Transverse colon (tissue), 4 donors: ENCODE data around the gene CDON. TPM values are rescaled to one million over a fixed set of nuclear protein-coding genes. Genes with fewer than 3 reads are reported as not detected.
A peak's percentile ranks its signal among the peaks of the same experiment; 100 is the strongest.
"Not testable (repeated sequence)": the region's sequence is repeated elsewhere in the genome, so short reads cannot be mapped to it uniquely, and the experiment has no call there.

Experiments used
- DNase-seq: peaks from one replicate; pipeline ENCODE4 v3.0.0-alpha.2; 2019
- H3K27ac ChIP-seq, 4 donors: fragments of 200-600 bp; sonication (generic); 2 replicates each; pipeline ENCODE4 v1.5.1; 2016 to 2018; ENCODE audit warnings: inconsistent platforms in 4 of 4
- H3K27me3 ChIP-seq: fragments of 200-600 bp; sonication (generic); 2 replicates; pipeline ENCODE4 v1.5.1; 2017; ENCODE audit warnings: inconsistent platforms
- H3K36me3 ChIP-seq, 4 donors: fragments of 200-600 bp; sonication (generic); 2 replicates each; pipeline ENCODE4 v1.5.1; 2017 to 2019; ENCODE audit warnings: inconsistent platforms in 4 of 4
- H3K4me1 ChIP-seq, 4 donors: fragments of 200-600 bp; sonication (generic); 2 replicates each; pipeline ENCODE4 v1.5.1; 2017 to 2020; ENCODE audit warnings: inconsistent platforms in 4 of 4
- H3K4me3 ChIP-seq, 4 donors: fragments of 200-600 bp; sonication (generic); 1 replicate in 1 of 4; 2 replicates in 3 of 4; pipeline versions ENCODE4 v1.5.1 to v1.6.1; 2017 to 2019; ENCODE audit warnings: inconsistent platforms in 4 of 4
- H3K9me3 ChIP-seq, 2 donors: fragments of 200-600 bp; sonication (generic); 2 replicates each; pipeline ENCODE4 v1.5.1; 2017 to 2019; ENCODE audit warnings: inconsistent platforms in 2 of 2
- EP300 ChIP-seq: sonication (generic); formaldehyde crosslinking; IDR thresholded peaks from one replicate; pipeline ENCODE4 v1.6.1; 2017; ENCODE audit warnings: antibody characterized with exemption, low read depth
- POLR2A ChIP-seq: fragments of 450-650 bp; IDR thresholded peaks from one replicate; pipeline ENCODE4 v1.6.1; 2016; ENCODE audit warnings: antibody characterized with exemption, mild to moderate bottlenecking, moderate library complexity
- POLR2AphosphoS5 ChIP-seq, 3 donors: sonication (generic); formaldehyde crosslinking; IDR thresholded peaks; one replicate each; pipeline ENCODE4 v1.6.1; 2016; ENCODE audit warnings: antibody characterized with exemption in 3 of 3
- WGBS, 2 donors: methylation state at CpG; one replicate each; pipeline ENCODE4 v1.1.5; 2018; ENCODE audit warnings: low coverage in 1 of 2; 5-methylcytosine and 5-hydroxymethylcytosine counted together
- in situ Hi-C, 4 donors: fragments of 200-750 bp; cut with MboI; loops; one replicate each; pipeline versions ENCODE4 v1.15.0 to v1.15.1; 2017; ENCODE audit warnings: low sequenced_read_pairs in 3 of 4, low pct_ligation_motif_present in 1 of 4, low pct_unique_long_range_greater_than_20kb in 1 of 4
- intact Hi-C: fragments of 100-400 bp; cut with DNase I; formaldehyde crosslinking; loops from one replicate; pipeline ENCODE4 v1.15.1; 2023; ENCODE audit warnings: low total_unique reads
- total RNA-seq, 4 donors: library from RNA; depleted of rRNA; stranded (reverse); fragments of >200 nt; gene quantifications; one replicate each; pipeline ENCODE4 v1.1.0, GENCODE V29; 2016
- TF ChIP-seq, protein P1 (sequence below), 5 experiments: fragments of 200-600 bp in 3 of 5; fragments of 450-650 bp in 2 of 5; sonication (generic) in 3 of 5; IDR thresholded peaks; 1 replicate in 2 of 5; 2 replicates in 3 of 5; pipeline ENCODE4 v1.5.1; 2016 to 2017; ENCODE audit warnings: antibody characterized with exemption in 5 of 5, inconsistent platforms in 3 of 5, mild to moderate bottlenecking in 2 of 5, moderate library complexity in 1 of 5

CDON gene
- total RNA-seq, 4 donors from 2014 or later, result 7.6 to 31.0 (median 9.9) TPM

DNA sequence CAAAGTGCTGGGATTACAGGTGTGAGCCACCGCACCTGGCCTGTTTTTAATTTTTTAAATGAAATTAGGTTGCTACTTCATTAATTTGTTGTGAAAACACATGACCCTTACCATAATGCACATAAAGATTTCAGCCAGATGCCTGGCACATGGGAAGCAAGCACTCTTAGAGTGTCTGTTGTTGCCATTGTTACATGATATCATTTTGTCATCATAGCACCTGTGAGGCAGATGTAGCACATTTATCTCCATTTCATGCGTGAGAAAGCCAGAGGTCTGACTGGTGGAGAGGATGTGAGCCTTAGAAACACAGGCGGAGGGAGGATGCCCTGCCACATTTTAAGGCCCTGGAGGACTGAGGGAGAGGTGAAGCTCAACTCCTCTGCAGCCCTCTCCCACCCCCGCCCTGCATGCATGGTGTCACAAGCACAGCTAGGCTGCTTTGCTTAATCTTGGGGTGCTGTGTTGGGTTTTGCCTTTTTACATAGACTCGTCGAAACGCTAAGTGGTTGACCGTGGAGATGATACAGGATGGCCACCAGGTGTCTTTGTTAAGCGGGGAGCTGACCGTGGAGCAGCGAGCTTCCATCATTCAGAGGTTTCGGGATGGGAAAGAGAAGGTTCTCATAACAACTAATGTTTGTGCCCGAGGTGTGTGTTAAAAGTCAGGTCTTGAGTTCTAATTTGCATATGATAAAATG, 144.4 kb downstream of the CDON start:
- Histone ChIP-seq H3K36me3 (no peaks in the 10 kb centered on the region), H3K4me3 (no peak overlapping the region), H3K4me1 (peaks cover 0 to 26% (median 9%) of the 10 kb centered on the region in 4 donors), H3K9me3 (no peaks in the 10 kb centered on the region), H3K27me3 (peaks cover 10% of the 10 kb centered on the region), H3K27ac (no peak overlapping the region)
- TF ChIP-seq EP300 (no peak), POLR2A (no peak), POLR2AphosphoS5 (IDR thresholded peaks at IDR 0.05) (no peak)
- TF ChIP-seq, protein P1, sequence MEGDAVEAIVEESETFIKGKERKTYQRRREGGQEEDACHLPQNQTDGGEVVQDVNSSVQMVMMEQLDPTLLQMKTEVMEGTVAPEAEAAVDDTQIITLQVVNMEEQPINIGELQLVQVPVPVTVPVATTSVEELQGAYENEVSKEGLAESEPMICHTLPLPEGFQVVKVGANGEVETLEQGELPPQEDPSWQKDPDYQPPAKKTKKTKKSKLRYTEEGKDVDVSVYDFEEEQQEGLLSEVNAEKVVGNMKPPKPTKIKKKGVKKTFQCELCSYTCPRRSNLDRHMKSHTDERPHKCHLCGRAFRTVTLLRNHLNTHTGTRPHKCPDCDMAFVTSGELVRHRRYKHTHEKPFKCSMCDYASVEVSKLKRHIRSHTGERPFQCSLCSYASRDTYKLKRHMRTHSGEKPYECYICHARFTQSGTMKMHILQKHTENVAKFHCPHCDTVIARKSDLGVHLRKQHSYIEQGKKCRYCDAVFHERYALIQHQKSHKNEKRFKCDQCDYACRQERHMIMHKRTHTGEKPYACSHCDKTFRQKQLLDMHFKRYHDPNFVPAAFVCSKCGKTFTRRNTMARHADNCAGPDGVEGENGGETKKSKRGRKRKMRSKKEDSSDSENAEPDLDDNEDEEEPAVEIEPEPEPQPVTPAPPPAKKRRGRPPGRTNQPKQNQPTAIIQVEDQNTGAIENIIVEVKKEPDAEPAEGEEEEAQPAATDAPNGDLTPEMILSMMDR (IDR thresholded peaks at IDR 0.05), result no peak
- DNase-seq, result no peak
- intact Hi-C loops, result no loop called here
- in situ Hi-C loops, result no loop called here
- WGBS, 2 donors, result 92 to 93% methylated on average over 8 to 13 of the region's 13 CpGs

DNA sequence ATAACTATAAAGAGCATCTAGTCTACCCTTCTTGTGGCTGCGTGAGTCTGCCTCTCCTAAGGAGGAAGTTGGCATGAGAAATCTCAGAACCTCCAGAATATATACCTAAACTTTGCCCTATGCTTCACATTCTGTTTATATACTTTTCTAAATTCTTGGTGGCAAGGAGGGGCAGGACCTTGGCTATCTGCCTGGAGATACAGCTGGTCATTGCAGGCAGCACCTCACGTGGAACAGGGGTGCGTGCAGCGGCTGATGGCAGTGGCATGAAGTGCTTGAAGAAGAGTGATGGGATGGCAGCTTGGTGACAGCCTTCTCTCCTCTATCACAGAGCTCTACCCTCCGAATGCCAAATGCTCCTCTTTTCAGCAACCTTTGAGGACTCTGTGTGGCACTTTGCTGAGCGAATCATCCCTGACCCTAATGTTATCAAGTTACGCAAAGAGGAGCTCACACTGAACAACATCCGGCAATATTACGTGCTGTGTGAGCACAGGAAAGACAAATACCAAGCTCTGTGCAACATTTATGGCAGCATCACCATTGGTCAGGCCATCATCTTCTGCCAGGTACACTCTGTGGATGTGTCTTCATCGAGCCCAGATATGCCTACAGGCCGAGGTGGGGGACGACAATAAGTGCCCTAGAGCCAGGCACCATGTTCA, 145.9 kb downstream of the CDON start:
- DNase-seq, result peak; percentile 82
- 48 to 61% methylated on average over 3 to 12 of the region's 12 CpGs for WGBS, 2 donors
- H3K4me3 ChIP-seq, result no peak overlapping the region
- no peaks in the 10 kb centered on the region for H3K36me3 ChIP-seq
- H3K4me1 ChIP-seq, result peaks cover 0 to 26% (median 9%) of the 10 kb centered on the region in 4 donors
- TF ChIP-seq POLR2AphosphoS5 (IDR thresholded peaks at IDR 0.05), result peak in 2 of 3 donors; percentile 29 to 42
- no peak for TF ChIP-seq POLR2A
- no peak for TF ChIP-seq EP300
- H3K9me3 ChIP-seq, result no peaks in the 10 kb centered on the region
- peak overlapping the region; percentile 43 to 62 (median 50) for H3K27ac ChIP-seq
- in situ Hi-C loops, result no loop called here
- intact Hi-C loops, result no loop called here
- peaks cover 10% of the 10 kb centered on the region for H3K27me3 ChIP-seq

DNA sequence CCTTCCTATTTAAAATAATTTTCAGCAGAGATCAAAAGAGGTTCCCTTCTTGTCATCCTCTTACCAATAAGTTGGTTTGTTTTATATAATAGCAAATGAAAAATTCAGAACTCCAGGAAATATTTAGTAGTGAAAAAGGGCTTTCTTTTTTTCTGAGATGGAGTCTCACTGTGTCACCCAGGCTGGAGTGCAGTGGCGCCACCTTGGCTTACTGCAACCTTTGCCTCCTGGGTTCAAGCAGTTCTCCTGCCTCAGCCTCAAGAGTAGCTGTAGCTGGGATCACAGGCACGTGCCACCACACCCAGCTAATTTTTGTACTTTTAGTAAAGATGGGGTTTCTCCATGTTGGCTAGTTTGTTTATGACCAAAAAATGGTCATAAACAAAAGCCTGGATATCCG, 148.1 kb downstream of the CDON start:
- in situ Hi-C loops, H3K36me3 ChIP-seq, intact Hi-C loops, DNase-seq, H3K4me3 ChIP-seq, H3K27ac ChIP-seq, H3K9me3 ChIP-seq: not testable (repeated sequence)
- WGBS, 2 donors, result 80 to 83% methylated on average over 1 to 3 of the region's 3 CpGs
- Histone ChIP-seq H3K27me3 (peaks cover 16% of the 10 kb centered on the region), H3K4me1 (peaks cover 0 to 23% (median 7%) of the 10 kb centered on the region in 4 donors)

DNA sequence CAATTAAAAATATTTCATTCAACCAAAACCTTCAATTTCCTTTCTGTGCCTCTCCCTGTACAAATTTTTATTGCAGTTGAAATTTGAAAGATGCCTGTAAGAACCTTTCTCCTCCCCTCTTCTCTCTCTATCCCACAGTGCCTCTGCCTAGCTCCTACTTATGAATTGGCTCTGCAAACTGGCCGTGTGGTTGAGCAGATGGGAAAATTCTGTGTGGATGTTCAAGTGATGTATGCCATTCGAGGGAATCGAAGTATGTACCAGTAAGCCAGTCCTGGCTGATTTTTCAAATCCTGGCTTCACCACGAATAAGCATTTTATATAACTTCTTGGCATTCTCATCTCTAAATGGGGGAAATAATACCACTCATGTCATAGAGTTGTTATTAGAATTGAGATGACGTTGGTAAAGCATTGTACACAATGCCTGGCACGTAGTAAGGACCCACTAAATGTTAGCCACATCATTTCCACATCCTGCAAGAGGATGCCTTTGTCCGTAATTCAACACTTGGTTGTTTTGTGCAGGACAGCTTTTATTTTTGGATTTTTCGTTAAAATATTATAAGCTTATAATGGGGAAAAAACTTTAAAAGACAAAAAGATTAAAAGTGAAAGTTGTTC, 152.3 kb downstream of the CDON start:
- in situ Hi-C loops (no loop called here), intact Hi-C loops (no loop called here)
- Histone ChIP-seq H3K27me3 (peaks cover 29% of the 10 kb centered on the region), H3K9me3 (no peaks in the 10 kb centered on the region), H3K4me3 (no peak overlapping the region), H3K27ac (no peak overlapping the region), H3K4me1 (no peaks in the 10 kb centered on the region), H3K36me3 (no peaks in the 10 kb centered on the region)
- 60 to 67% methylated on average over 4 to 8 of the region's 8 CpGs for WGBS, 2 donors
- no peak for TF ChIP-seq POLR2AphosphoS5 (IDR thresholded peaks at IDR 0.05)
- DNase-seq, result no peak

Other genes starting within 250 kb of the CDON start
- not detected for gene PATE4, start 229.6 kb downstream of the CDON start, total RNA-seq
- 1 to 10 TPM in 2 of 4 donors, under 1 TPM in 1, not detected in 1; 0.80 to 6.4 (median 3.4) TPM for gene HYLS1, start 175.2 kb downstream of the CDON start, total RNA-seq
- gene PUS3, start 159.7 kb downstream of the CDON start, total RNA-seq, result 1 to 10 TPM in 2 of 4 donors, under 1 TPM in 2; 0.60 to 8.7 (median 4.1) TPM
- gene DDX25, start 158.4 kb downstream of the CDON start, total RNA-seq, result 1 to 10 TPM in 1 of 4 donors, not detected in 3; 1.5 TPM
- not detected for gene VSIG10L2, start 116.8 kb downstream of the CDON start, total RNA-seq
- 10 to 100 TPM; 11.1 to 20.3 (median 12.6) TPM for gene RPUSD4, start 148.8 kb upstream of the CDON start, total RNA-seq
- gene FAM118B, start 148.9 kb upstream of the CDON start, total RNA-seq, result 10 to 100 TPM; 13.7 to 54.5 (median 47.3) TPM
- 10 to 100 TPM; 18.9 to 66.5 (median 63.5) TPM for gene SRPRA, start 206.0 kb upstream of the CDON start, total RNA-seq
- gene FOXRED1, start 206.3 kb upstream of the CDON start, total RNA-seq, result 10 to 100 TPM; 17.2 to 51.5 (median 24.7) TPM
- gene TIRAP, start 220.2 kb upstream of the CDON start, total RNA-seq, result 10 to 100 TPM in 3 of 4 donors, 1 to 10 TPM in 1; 5.8 to 38.9 (median 20.3) TPM
- 10 to 100 TPM in 3 of 4 donors, under 1 TPM in 1; 0.40 to 13.7 (median 11.3) TPM for gene DCPS, start 241.2 kb upstream of the CDON start, total RNA-seq